Testis (tissue), 3 donors: ENCODE measurements around the gene UNC50. TPM values are rescaled to one million over a fixed set of nuclear protein-coding genes. Genes with fewer than 3 reads are reported as not detected.

Source experiments
- DNase-seq: peaks from one replicate; pipeline ENCODE4 v3.0.0-alpha.2; 2019
- H3K27ac ChIP-seq, 2 donors: fragments of 200-600 bp; sonication (generic); one replicate each; pipeline ENCODE4 v1.5.1; 2019
- H3K27me3 ChIP-seq: fragments of 200-600 bp; sonication (generic); one replicate; pipeline ENCODE4 v1.5.1; 2019
- H3K36me3 ChIP-seq: fragments of 200-600 bp; sonication (generic); one replicate; pipeline ENCODE4 v1.5.1; 2017; ENCODE audit warnings: low read depth; ENCODE audit errors: missing control alignments
- H3K4me1 ChIP-seq: fragments of 200-600 bp; sonication (generic); one replicate; pipeline ENCODE4 v1.5.1; 2019
- H3K4me3 ChIP-seq, 2 donors: fragments of 200-600 bp; sonication (generic); one replicate each; pipeline ENCODE4 v1.5.1; 2017 to 2019
- H3K9me3 ChIP-seq: fragments of 200-600 bp; sonication (generic); one replicate; pipeline ENCODE4 v1.5.1; 2017
- CTCF ChIP-seq, 3 experiments: fragments of 450-650 bp in 2 of 3; fragments of 200-600 bp in 1 of 3; sonication (generic) in 1 of 3; IDR thresholded peaks; one replicate each; pipeline ENCODE4 v1.5.1; 2016 to 2019; ENCODE audit warnings: antibody characterized with exemption in 3 of 3, mild to moderate bottlenecking in 2 of 3, moderate library complexity in 1 of 3
- POLR2A ChIP-seq: fragments of 450-650 bp; IDR thresholded peaks from one replicate; pipeline ENCODE4 v1.6.1; 2017; ENCODE audit warnings: antibody characterized with exemption, mild to moderate bottlenecking, moderate library complexity
- WGBS, 2 donors: methylation state at CpG; one replicate each; pipeline ENCODE4 v1.1.5; 2018; 5-methylcytosine and 5-hydroxymethylcytosine counted together
- intact Hi-C: fragments of 100-400 bp; cut with DNase I; formaldehyde crosslinking; loops from one replicate; pipeline ENCODE4 v1.15.1; 2023; ENCODE audit warnings: low total_unique reads
- polyA plus RNA-seq: library from polyadenylated mRNA; stranded (reverse); fragments of 350-450 nt; fragmentation: Illumina TruSeq; extraction: RNeasy Lipid Tissue Mini Kit (QIAGEN cat#74804); gene quantifications from one replicate; pipeline ENCODE4 v1.2.3, GENCODE V29; 2014; ENCODE audit warnings: low read depth, low replicate concordance; ENCODE audit not compliant: insufficient read depth
- total RNA-seq, 2 donors: library from RNA; depleted of rRNA; stranded (reverse); fragments of >200 nt; gene quantifications; one replicate each; pipeline ENCODE4 v1.2.3, GENCODE V29; 2016

UNC50 gene
- total and polyA plus RNA-seq, 3 donors from 2014 or later = 60.4 to 102 (median 60.8) TPM

- Histone ChIP-seq H3K9me3 (no peaks in the 10 kb centered on the region), H3K4me1 (no peaks in the 10 kb centered on the region), H3K36me3 (no peaks in the 10 kb centered on the region), H3K4me3 (no peak overlapping the region), H3K27me3 (no peaks in the 10 kb centered on the region), H3K27ac (no peak overlapping the region)
- no peak for DNase-seq
- intact Hi-C loops = no loop called here
- TF ChIP-seq CTCF (IDR thresholded peaks at IDR 0.05) (no peak), POLR2A (no peak)
- WGBS, 2 donors = 82 to 92% methylated on average over 9 of the region's 9 CpGs
These were observed 47.4 kb upstream of the UNC50 start for GRCh38 chr2:98561018-98561417.

GRCh38 chr2:98561902-98562695 is 46.3 kb upstream of the UNC50 start:
- TF ChIP-seq CTCF (IDR thresholded peaks at IDR 0.05) = no peak
- TF ChIP-seq POLR2A = no peak
- Histone ChIP-seq H3K27me3 (no peaks in the 10 kb centered on the region), H3K4me3 (no peak overlapping the region), H3K4me1 (no peaks in the 10 kb centered on the region), H3K9me3 (no peaks in the 10 kb centered on the region), H3K36me3 (no peaks in the 10 kb centered on the region), H3K27ac (peak overlapping the region in 1 of 2 donors; percentile 11)
- intact Hi-C loops = no loop called here
- DNase-seq = no peak
- WGBS, 2 donors = 82 to 83% methylated on average over 13 of the region's 13 CpGs

GRCh38 chr2:98563394-98563793 is 45.0 kb upstream of the UNC50 start:
- Histone ChIP-seq H3K4me3 (no peak overlapping the region), H3K27ac (no peak overlapping the region), H3K4me1 (no peaks in the 10 kb centered on the region), H3K27me3 (no peaks in the 10 kb centered on the region), H3K36me3 (no peaks in the 10 kb centered on the region), H3K9me3 (no peaks in the 10 kb centered on the region)
- WGBS, 2 donors = 99 to 100% methylated on average over 8 to 13 of the region's 13 CpGs
- TF ChIP-seq CTCF (IDR thresholded peaks at IDR 0.05) (no peak), POLR2A (no peak)
- DNase-seq = no peak
- intact Hi-C loops = no loop called here

- Histone ChIP-seq H3K36me3 (no peaks in the 10 kb centered on the region), H3K4me1 (no peaks in the 10 kb centered on the region), H3K27ac (no peak overlapping the region), H3K9me3 (no peaks in the 10 kb centered on the region), H3K27me3 (no peaks in the 10 kb centered on the region), H3K4me3 (no peak overlapping the region)
- intact Hi-C loops = no loop called here
- 93 to 95% methylated on average over 17 of the region's 17 CpGs for WGBS, 2 donors
- TF ChIP-seq POLR2A (no peak), CTCF (IDR thresholded peaks at IDR 0.05) (no peak)
- DNase-seq = no peak
These were observed 43.8 kb upstream of the UNC50 start for GRCh38 chr2:98564541-98565132.
